HG03175 (cell line): ENCODE measurements around the gene MAN2A2.
A peak's percentile ranks its signal among the peaks of the same experiment; 100 is the strongest.

Experiments used
- ATAC-seq: cut with Tn5 transposase; IDR thresholded peaks from one replicate; pipeline ENCODE4 v1.9.1; 2021; ENCODE audit warnings: mild to moderate bottlenecking, moderate library complexity; ENCODE audit not compliant: unreplicated experiment

The MAN2A2 gene

DNA sequence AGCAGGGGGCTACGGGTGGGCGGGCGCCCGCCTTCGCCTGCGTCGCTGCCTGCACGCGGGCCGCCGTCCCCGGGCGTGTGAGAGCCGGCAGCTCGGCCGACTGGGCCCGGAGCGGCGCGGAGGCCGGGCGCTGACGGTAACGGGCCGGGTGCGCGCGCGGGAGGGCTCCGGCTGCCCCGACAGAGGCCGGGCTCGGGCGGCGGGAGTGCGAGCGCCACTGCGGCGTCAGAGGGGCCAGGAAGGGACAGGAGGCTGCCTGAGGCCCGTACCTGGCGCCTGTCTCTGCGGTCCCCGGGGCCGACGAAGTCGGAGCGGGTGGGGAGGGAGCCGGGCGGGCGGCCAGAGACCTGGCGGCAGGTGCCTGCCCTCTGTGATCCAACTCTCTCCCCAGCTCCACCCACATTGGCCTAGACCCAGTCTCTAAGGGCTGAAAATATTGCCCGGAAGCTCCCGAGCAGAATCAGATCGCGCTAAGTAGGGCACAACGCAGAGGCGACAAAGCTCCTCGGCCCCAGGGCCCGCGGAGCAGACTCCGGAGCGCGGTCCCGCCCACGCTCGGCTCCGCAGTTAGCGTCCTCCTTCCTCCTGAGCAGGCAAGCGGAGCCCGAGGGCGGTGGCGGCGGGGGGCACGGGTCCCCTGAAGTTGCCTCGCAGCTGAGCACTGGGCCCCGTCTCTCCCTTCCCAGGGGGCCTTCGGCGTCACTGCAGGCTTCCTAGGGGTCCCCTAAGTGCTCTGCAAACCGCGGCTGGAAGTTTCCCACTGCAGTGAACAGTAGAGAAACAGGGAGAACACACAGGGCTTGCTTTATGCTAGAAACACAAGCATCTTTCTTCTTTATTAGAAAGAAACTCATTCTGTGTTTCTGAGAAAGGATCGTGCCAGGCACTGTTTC is at the start of gene MAN2A2:
TSS of gene MAN2A2 (plus strand) at position 463 of the 893 bp plus-strand sequence. CDS start 906 bp downstream, outside the sequence.
- ATAC-seq: peak; percentile 59

- ATAC-seq: no peak
Observed at GRCh38 chr15:90855139-90855538, 48.0 kb upstream of the MAN2A2 start.

DNA sequence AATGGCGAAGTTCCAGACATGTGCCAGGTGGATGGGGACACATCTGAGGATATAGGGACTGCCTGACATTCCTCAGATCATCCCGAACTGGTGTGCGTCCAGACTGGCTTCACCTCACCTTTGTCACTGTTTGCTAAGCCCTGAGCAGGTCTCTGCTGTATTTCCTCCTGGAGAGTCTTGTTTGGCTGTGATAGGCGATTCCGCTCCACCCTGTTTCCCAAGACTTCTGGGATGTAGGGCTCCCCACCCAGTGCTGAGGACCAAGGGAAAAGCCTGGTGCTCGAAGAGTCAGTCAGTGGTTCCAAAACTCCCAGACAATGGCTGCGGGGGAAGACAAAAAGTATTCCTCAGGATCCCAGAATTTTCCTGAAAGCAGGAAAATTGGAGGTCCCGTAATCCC is 45.8 kb upstream of the MAN2A2 start:
- no peak for ATAC-seq

GRCh38 chr15:90857883-90858443 is 45.1 kb upstream of the MAN2A2 start:
- no peak for ATAC-seq

DNA sequence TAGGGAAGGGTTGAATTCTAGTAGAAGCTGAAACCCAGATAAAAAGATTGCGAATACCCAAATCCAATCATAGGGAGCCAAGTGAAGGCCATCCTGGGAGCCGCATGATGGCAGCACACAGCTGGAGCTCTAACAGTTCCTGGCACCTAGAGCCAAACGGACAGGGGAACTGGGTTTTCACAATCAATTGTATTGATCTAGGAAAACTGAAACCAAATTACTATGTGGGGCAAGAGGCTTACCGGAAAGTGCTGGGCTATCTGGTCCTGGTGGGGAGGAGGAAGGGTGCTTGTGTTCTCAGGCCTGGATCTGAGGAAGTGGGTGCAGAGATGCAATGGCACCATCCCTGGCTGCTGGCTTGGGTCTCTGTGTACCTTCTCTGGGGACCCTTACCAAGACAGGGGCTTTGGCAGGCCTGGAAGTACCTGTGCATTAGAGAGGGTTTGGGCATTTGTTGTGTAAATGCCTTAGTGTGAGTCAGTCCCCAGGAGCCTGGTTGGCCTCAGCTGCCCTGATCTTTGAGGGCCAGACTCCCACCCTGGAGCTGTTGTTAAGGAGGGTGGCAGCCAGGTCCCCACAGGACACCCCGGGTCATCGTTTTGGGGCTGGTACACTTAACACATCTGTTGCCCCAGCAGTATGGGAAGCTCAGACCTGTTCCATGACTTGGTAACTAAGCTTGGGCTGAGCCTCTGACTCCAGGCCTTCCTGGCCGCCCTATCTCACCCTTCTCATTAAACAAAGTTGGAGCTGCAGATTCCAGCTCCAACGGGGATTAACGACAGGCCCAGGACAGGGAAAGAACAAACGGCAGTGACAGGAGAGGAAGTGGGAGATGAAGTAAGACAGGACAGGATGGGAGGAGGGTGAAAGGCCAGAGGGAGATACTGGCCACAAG is 43.6 kb upstream of the MAN2A2 start:
- no peak for ATAC-seq

DNA sequence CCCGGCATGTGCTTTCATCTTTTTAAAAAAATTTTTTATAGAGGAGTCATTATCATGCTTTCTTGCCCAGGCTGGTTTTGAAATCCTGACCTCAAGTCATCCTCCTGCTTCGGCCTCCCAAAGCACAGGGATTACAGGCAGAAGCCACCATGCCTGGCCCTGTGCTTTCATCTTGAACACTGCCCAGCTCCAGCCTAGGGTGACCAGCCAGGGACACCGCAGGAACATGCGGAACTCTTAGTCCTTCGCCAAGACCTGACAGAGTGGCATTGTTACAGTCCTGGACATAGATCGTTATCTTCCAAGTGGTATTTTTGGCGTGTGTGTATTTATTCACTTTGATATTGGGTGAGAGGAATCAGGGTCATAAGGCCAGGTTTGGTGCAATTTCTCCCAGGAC is 42.7 kb upstream of the MAN2A2 start:
- no peak for ATAC-seq

DNA sequence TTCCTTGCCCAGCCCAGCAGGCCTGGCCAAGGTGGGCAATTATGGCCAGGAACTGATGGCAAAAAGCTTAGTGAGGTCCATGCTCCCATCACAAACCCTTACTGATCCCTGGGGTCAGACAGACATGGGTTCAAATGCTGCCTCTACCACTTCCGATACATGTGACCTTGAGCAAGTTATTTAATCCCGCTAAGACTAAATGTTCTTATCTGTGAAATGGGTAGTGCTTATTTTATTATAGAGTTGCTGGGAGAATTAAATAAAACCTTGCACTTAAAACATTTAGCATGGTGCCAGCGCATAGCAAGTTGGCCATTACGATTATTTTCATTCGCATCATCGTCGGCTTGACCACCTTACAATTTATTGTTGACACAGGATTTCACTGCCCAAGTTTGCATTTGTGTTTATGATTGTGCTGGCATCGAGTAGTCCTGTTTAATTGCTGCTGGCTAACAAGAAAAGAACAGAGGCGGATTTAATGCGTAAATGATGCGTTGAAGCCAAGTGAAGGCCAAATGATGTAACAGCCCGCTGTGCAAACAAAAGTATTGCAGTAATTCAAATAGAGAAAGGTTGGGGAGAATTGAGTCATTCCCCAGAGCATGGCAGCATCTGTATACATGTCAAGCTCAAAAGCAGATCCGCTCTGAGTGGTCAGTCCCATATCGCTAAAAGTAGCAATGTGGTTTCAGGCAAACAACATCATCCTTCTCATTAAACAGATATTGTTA is 42.0 kb upstream of the MAN2A2 start:
- ATAC-seq: no peak

- no peak for ATAC-seq
Observed at GRCh38 chr15:90862487-90862886, 40.6 kb upstream of the MAN2A2 start.

DNA sequence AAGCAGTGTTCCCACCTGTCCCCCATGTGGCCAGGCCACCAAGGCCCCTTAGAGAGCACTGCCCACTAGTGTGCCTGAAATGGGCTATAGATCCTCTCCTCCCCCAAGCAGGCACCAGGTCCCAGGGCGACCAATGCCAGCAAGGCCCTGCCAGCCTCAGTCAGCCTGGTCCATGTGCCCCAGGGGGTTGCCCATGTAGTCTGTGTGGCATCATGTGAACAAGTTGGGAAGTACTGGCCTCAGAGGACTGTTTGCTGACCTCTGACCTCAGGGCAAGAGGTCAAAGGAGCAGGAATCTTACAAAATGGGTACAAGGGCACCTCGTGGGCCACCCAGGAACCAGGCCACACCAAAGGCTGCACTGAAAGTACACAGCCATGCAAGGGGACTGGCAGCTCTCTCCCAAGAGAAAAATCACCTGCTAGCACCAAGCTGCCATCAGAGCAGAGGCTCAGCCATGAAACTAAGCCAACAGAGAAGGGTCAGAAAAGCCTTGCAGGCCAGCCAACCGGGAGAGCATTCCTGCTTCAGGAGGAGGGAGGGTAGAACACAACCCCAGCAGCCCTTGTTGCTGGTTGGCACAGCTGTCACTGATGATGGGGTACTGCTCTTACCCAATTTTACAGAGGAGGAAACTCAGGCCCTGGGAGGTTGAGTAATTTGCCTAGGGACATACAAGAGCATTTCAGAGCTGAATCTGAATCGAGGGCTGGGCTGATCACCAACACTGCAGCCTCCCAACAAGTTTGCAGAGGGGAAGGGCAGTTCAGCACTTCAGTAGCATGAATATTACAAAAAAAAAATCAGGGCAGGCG is 39.9 kb upstream of the MAN2A2 start:
- no peak for ATAC-seq

DNA sequence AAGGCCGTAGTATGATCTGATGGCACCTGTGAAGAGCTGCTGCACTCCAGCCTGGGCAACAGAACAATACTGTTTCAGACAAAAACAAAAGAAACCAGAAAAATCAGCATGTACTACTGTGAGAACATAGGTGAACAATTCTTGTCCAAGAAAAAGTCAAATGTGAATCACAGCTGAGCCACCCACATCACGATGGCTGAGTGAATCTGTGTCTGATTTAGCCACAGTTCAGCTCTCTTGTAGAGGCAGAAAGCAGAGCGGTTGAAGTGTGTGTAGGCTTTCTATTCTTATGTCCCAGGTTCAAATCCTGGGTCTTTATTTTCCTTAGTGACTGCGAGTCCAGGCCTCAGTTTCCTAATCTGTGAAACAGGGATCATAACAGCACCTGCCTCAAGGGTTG is 39.1 kb upstream of the MAN2A2 start:
- ATAC-seq: no peak

DNA sequence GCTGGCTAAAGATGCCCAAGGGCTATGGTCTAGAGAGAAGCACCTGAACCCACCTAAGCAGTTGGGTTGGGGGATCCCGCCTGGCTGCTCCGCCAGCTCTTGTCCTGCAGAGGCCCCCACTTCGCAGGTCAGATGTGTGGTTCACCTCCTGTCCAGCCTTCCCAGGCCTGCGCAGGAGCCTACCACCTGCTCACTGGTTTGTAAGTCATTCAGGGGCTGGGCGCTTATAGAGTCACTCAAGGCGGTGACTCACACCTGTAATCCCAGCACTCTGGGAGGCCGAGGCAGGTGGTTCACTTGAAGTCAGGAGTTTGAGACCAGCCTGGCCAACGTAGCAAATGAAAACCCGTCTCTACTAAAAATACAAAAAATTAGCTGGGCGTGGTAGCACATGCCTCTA is 38.6 kb upstream of the MAN2A2 start:
- no peak for ATAC-seq

GRCh38 chr15:90865702-90866101 is 37.4 kb upstream of the MAN2A2 start:
- no peak for ATAC-seq

GRCh38 chr15:90866161-90866715 is 36.9 kb upstream of the MAN2A2 start:
- no peak for ATAC-seq

GRCh38 chr15:90866800-90867199 is 36.3 kb upstream of the MAN2A2 start:
- no peak for ATAC-seq

GRCh38 chr15:90868261-90868689 is 34.8 kb upstream of the MAN2A2 start, which contains the start of gene FURIN:
Gene FURIN, plus strand, starts transcription at chr15:90868588. Its CDS starts 7,153 bp downstream, at chr15:90875741.
- ATAC-seq: no peak

GRCh38 chr15:90869140-90869541 is 34.0 kb upstream of the MAN2A2 start:
- no peak for ATAC-seq

DNA sequence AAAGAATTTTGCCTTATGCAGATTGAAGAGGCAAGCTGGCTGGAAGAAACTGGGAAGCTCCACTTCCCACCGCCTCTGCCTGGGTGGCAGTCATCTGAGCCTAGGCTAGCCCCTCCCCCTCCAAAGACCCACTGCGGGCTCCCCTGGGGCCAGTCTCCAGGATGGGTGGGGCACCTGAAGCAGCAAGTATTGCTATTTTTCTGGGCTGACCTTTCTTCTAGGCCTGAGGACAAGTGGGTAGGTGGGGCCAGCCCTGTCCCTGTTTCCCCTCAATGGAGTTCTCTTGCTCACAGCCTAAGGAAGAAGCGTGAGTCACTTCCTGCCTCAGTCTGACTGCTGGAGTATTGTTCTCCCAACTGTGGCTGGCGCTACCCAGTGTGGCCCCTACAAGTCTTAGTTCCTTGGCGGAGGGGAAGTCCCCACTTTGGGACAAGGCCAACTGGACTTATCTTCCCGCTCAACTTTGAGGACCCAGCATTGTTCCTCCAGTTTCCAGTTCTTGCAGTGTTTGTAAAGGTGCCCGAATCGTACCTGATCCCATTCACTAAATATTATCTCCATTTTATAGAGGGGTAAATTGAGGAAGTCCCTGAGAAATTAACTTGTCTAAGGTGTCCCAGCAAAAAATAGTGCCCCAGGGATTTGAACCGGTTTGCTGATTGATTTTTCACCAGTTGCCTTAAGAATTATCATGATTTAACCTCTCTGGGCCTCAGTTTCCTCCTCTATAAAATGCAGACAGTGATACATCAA is 33.3 kb upstream of the MAN2A2 start:
- no peak for ATAC-seq

DNA sequence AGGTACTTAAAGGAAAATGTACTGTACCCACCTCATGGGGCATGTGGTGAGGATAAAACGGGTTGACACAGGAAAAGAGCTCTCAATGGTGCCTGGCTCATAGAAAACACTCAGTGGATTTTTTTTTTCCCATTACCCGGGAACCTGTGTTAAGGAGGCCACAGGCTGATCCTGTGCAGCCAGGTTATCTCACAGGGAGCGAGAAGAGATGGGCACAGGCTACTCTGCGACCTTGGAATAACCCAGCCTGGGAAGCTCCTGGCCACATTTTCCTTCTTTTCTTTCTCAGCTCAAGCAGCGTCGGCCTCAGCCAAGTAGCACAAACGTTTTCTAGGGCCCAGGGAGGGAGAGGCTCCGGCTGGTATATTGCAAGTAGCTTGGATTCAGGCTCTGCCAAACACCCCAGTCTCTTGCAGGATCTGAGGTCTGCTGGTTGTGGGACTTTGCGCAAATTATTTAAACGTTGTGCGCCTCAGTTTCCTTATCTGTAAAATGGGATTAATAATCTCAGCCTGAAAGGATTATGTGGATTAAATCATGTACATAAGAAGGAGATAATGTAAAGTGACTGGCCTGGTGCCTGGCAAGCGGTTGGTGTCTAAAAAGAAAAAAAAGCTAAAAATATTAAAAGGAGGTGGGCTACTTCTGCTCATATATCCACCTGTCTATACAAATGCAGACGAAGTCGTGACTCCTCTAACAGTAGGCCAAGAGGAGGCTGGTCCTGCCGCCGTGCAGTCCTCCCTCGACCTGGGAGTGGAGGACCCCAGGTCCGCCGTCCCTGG is 32.6 kb upstream of the MAN2A2 start:
- no peak for ATAC-seq
